ENCODE data around the gene TEAD2.
"Not testable (repeated sequence)": the region's sequence is repeated elsewhere in the genome, so short reads cannot be mapped to it uniquely, and the experiment has no call there.

Gene TEAD2

DNA sequence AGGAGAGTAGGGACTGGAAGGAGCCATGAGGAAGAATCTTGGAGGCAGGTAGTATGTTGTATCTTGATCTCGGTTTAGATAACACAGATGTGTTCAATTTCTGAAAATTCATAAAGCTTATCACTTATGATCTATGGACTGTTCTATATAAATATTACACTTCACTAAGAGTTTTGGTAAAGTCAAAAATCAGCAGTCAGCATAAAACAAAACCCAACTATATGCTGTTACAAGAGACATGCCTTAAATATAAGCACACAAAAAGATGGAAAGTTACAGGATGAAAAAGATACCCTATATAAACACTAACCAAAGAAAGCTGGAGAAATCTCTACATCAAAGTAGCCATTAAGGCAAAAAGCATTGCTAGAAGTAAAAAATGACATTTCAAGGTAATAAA is 21.4 kb upstream of the TEAD2 start:
- no peak for DNase-seq (ENCODE audit: low read depth)
- H3K4me3 ChIP-seq (ENCODE audit: low read length) = no peak overlapping the region
- TF ChIP-seq, protein P1, sequence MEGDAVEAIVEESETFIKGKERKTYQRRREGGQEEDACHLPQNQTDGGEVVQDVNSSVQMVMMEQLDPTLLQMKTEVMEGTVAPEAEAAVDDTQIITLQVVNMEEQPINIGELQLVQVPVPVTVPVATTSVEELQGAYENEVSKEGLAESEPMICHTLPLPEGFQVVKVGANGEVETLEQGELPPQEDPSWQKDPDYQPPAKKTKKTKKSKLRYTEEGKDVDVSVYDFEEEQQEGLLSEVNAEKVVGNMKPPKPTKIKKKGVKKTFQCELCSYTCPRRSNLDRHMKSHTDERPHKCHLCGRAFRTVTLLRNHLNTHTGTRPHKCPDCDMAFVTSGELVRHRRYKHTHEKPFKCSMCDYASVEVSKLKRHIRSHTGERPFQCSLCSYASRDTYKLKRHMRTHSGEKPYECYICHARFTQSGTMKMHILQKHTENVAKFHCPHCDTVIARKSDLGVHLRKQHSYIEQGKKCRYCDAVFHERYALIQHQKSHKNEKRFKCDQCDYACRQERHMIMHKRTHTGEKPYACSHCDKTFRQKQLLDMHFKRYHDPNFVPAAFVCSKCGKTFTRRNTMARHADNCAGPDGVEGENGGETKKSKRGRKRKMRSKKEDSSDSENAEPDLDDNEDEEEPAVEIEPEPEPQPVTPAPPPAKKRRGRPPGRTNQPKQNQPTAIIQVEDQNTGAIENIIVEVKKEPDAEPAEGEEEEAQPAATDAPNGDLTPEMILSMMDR (conservative IDR thresholded peaks at IDR 0.05; ENCODE audit: low read depth, low read length) = no peak

DNA sequence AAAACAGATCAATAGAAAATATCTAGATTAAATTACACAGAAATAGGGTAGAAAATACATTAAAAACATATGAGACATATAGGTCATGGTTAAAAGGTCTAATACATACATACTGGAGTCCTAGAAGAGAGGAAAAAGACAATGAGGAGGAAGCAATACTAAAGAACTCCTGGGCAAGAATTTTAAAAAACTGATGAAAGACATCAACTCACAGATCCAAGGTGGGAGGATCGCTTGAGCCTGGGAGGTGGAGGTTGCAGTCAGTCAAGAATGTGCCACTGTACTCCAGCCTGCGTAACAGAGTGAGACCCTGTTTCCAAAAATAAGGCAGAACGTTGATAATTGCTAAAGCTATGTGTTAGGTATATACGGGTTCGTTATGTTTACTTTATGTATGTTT is 20.4 kb upstream of the TEAD2 start:
- TF ChIP-seq, protein P1 (conservative IDR thresholded peaks at IDR 0.05; ENCODE audit: low read depth, low read length) = no peak
- no peak overlapping the region for H3K4me3 ChIP-seq (ENCODE audit: low read length)
- DNase-seq (ENCODE audit: low read depth) = no peak

DNA sequence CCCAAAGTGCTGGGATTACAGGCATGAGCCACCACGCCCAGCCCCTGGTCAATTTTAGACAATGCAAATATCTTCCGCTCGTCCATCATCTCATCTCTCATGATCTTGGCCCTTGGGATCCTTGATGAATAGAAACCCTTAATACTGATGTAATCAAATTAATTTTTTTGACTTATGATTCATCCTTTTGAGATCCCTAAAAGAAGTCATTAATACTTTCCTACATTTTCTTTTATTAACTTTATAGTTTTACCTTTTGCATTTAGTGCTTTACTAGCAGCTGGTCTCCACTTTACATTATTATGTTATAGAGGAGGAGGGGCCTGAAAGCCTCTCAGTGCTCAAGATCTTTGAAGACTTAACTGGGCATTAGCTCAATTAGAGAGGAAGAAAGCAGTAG is 18.2 kb upstream of the TEAD2 start:
- TF ChIP-seq, protein P1 (conservative IDR thresholded peaks at IDR 0.05; ENCODE audit: low read depth, low read length) = no peak
- no peak overlapping the region for H3K4me3 ChIP-seq (ENCODE audit: low read length)
- no peak for DNase-seq (ENCODE audit: low read depth)

DNA sequence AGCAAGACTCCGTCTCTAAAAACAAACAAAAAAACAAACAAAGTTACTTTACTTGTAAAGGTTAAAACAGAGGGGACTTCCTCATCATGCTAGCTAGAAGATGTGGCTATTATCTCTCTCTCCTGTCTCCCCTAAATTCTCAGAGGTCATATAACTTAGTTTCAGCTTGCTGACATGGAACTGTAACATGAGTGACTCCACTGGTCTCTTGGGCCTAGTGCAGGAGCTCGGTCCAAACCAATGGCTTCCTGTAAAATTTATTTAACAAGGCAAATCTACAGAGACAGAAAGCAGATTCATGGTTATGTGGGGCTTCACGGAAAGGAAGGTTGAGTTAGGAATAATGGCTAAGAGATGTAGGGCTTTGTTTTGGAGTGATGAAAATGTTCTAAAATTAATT is 16.3 kb upstream of the TEAD2 start:
- TF ChIP-seq, protein P1 (conservative IDR thresholded peaks at IDR 0.05; ENCODE audit: low read depth, low read length) = no peak
- no peak for DNase-seq (ENCODE audit: low read depth)
- no peak overlapping the region for H3K4me3 ChIP-seq (ENCODE audit: low read length)

DNA sequence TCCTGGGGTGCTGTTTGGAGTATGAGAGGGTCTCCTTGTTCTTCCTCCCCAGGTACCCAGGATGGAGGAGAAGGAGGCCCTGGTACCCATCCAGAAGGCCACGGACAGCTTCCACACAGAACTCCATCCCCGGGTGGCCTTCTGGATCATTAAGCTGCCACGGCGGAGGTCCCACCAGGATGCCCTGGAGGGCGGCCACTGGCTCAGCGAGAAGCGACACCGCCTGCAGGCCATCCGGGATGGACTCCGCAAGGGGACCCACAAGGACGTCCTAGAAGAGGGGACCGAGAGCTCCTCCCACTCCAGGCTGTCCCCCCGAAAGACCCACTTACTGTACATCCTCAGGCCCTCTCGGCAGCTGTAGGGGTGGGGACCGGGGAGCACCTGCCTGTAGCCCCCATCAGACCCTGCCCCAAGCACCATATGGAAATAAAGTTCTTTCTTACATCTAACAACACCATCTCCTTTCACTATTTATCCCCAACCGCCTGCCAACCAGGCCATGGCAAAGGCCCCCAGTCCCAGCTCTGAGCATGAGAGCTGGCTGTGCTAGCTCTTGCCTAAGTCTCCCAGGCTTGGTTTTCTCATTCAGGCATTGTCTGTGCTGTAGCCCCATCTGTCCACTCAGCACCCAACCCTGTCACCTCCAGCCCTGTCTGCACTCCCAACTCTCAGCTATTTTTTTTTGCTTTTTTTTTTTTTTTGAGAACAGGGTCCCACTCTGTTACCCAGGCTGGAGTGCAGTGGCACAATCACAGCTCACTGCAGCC is 12.6 kb upstream of the TEAD2 start:
- H3K4me3 ChIP-seq (ENCODE audit: low read length) = no peak overlapping the region
- TF ChIP-seq, protein P1 (conservative IDR thresholded peaks at IDR 0.05; ENCODE audit: low read depth, low read length) = no peak
- no peak for DNase-seq (ENCODE audit: low read depth)

DNA sequence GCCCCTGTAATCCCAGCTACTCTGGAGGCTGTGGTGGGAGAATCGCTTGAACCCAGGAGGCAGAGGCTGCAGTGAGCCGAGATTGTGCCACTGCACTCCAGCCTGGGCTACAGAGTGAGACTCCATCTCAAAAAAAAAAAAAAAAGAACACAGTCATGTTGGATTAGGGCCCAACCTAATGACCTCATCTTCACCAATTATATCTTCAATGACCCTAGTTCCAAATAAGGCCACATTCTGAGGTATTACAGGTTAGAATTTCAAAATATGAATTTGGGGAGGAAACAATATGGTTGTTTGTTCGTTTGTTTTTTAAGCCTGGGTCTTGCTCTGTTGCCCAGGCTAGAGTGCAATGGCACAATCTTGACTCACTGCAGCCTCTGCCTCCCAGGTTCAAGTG is 11.0 kb upstream of the TEAD2 start:
- not testable (repeated sequence) for H3K4me3 ChIP-seq (ENCODE audit: low read length); DNase-seq (ENCODE audit: low read depth)

DNA sequence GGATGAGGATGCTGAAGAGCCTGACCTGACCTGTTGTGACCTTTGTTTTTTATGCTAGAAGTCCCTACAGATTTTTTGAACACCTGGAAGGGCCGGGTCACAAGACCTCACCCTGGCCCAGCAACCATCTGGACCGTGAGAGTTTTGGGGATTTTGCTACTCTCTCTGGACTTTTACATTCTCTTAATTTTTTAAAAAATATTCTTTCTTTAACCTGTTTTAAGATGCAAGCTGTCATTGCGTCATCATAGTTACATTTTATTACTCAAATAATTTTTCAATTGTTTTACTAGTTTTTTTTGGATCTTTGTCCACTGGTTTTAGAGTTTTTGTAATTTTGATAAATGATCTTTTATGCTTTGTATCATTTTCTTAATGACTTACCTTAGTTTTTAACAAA is 9.0 kb upstream of the TEAD2 start:
- no peak overlapping the region for H3K4me3 ChIP-seq (ENCODE audit: low read length)
- DNase-seq (ENCODE audit: low read depth) = no peak
- TF ChIP-seq, protein P1 (conservative IDR thresholded peaks at IDR 0.05; ENCODE audit: low read depth, low read length) = no peak
